GM12801 (cell line): ENCODE measurements around the gene COL17A1.

Source experiments
- CTCF ChIP-seq: IDR thresholded peaks from one replicate; pipeline ENCODE4 v1.5.1; 2011; ENCODE audit warnings: control low read depth; ENCODE audit not compliant: insufficient read length; ENCODE audit errors: extremely low read depth

COL17A1 gene

GRCh38 chr10:104005172-104005863 is 80.4 kb downstream of the COL17A1 start:
- TF ChIP-seq CTCF: no peak

GRCh38 chr10:104002911-104003310 is 82.8 kb downstream of the COL17A1 start:
- no peak for TF ChIP-seq CTCF

- no peak for TF ChIP-seq CTCF
Measured at GRCh38 chr10:103998805-103999204, 86.9 kb downstream of the COL17A1 start.

- no peak for TF ChIP-seq CTCF
Measured at GRCh38 chr10:103995134-103995533, 90.5 kb downstream of the COL17A1 start.

- no peak for TF ChIP-seq CTCF
Measured at GRCh38 chr10:103991393-103992128, 94.1 kb downstream of the COL17A1 start.

- no peak for TF ChIP-seq CTCF
Measured at GRCh38 chr10:103990531-103990930, 95.1 kb downstream of the COL17A1 start.

- TF ChIP-seq CTCF: no peak
Measured at GRCh38 chr10:103990121-103990520, 95.6 kb downstream of the COL17A1 start.
